Activated naive CD4-positive, alpha-beta T cell treated with anti-CD3 and anti-CD28 coated beads, Interleukin-2, amount 50 U/mL, for 24 hours (primary cell): Measurements from ENCODE around the gene MFSD11.
A peak's percentile ranks its signal among the peaks of the same experiment; 100 is the strongest.
"Not testable (repeated sequence)": the region's sequence is repeated elsewhere in the genome, so short reads cannot be mapped to it uniquely, and the experiment has no call there.

ENCODE experiments used
- H3K27ac Mint-ChIP-seq: one replicate; pipeline ENCODE4 v1.8.0; 2021; ENCODE audit warnings: mild to moderate bottlenecking, mixed read lengths
- H3K27me3 Mint-ChIP-seq: one replicate; pipeline ENCODE4 v1.8.0; 2021; ENCODE audit warnings: mixed read lengths
- H3K36me3 Mint-ChIP-seq: one replicate; pipeline ENCODE4 v1.8.0; 2021; ENCODE audit warnings: mixed read lengths
- H3K4me1 Mint-ChIP-seq: one replicate; pipeline ENCODE4 v1.8.0; 2021; ENCODE audit warnings: mixed read lengths
- H3K4me3 Mint-ChIP-seq: one replicate; pipeline ENCODE4 v1.8.0; 2021; ENCODE audit warnings: mild to moderate bottlenecking, mixed read lengths
- H3K9me3 Mint-ChIP-seq: one replicate; pipeline ENCODE4 v1.8.0; 2021; ENCODE audit warnings: mixed read lengths

Gene MFSD11

GRCh38 chr17:76732734-76733617 lies 4.9 kb upstream of the MFSD11 start:
- Mint-ChIP-seq H3K27ac (peak overlapping the region; percentile 89), H3K9me3 (no peaks in the 10 kb centered on the region), H3K27me3 (no peaks in the 10 kb centered on the region), H3K36me3 (peaks cover 38% of the 10 kb centered on the region), H3K4me3 (peak overlapping the region; percentile 99), H3K4me1 (peaks cover 49% of the 10 kb centered on the region)

DNA sequence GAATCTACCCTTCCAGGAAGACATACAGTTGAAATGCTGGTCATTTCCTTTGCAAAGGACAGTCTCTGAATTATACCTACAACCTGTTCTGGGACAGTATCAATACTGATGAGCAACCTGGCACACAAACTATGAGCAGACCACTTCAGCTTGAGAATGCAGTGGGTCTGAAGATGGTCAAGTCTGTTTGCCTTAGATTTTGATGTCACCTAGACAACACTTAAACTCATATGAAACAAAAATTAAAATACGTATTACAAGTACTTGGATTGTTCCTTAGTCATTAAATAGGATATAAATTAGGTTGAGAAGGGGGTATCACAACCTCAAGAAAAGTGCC lies 4.3 kb upstream of the MFSD11 start:
- no peaks in the 10 kb centered on the region for H3K27me3 Mint-ChIP-seq
- no peaks in the 10 kb centered on the region for H3K9me3 Mint-ChIP-seq
- H3K27ac Mint-ChIP-seq = peak overlapping the region; percentile 89
- peaks cover 38% of the 10 kb centered on the region for H3K36me3 Mint-ChIP-seq
- peak overlapping the region; percentile 99 for H3K4me3 Mint-ChIP-seq
- H3K4me1 Mint-ChIP-seq = peaks cover 50% of the 10 kb centered on the region

- peak overlapping the region; percentile 89 for H3K27ac Mint-ChIP-seq
- H3K27me3 Mint-ChIP-seq = no peaks in the 10 kb centered on the region
- H3K4me1 Mint-ChIP-seq = peaks cover 53% of the 10 kb centered on the region
- peaks cover 38% of the 10 kb centered on the region for H3K36me3 Mint-ChIP-seq
- no peaks in the 10 kb centered on the region for H3K9me3 Mint-ChIP-seq
- H3K4me3 Mint-ChIP-seq = peak overlapping the region; percentile 99
These were observed 3.7 kb upstream of the MFSD11 start for GRCh38 chr17:76734080-76734840.

GRCh38 chr17:76735006-76735405 lies 2.9 kb upstream of the MFSD11 start:
- peaks cover 35% of the 10 kb centered on the region for H3K36me3 Mint-ChIP-seq
- H3K27ac Mint-ChIP-seq = peak overlapping the region; percentile 100
- no peaks in the 10 kb centered on the region for H3K9me3 Mint-ChIP-seq
- H3K4me1 Mint-ChIP-seq = peaks cover 51% of the 10 kb centered on the region
- H3K27me3 Mint-ChIP-seq = no peaks in the 10 kb centered on the region
- peak overlapping the region; percentile 99 for H3K4me3 Mint-ChIP-seq

DNA sequence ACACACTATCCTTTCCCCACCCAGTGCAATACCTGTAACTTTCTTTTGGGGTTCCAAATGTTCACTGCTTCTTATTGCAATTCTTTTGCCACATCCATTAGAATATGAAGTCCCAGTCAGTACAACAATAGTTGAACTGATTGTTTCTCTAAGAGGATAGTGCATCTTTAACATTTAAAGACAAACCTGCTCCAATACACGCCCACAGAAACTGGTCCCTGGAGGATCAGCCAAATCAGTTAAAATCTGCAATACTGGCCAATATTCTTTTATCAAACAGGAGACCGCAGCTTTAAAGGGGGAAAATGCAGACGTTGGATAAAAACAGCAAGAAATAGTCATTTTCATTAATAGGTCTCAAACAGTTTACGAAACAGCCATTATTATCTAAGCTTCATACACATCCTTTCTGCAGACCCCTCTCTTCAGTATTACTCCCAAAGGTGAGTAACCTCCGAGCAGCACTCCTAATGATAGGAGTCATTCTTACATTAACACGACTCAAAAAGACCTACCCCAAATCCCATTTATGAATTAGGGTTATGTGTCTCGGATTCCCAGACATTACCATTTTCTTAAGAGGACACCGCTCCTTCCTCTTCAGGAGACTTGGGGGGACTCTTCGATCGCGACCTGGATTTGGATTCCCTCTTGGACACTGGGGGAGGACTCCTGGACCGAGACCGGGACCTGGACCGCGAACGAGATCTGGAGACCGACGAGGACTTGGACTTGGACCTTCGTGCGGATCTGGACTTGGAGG lies 2.2 kb upstream of the MFSD11 start:
- H3K4me3 Mint-ChIP-seq = peak overlapping the region; percentile 99
- H3K36me3 Mint-ChIP-seq = peaks cover 35% of the 10 kb centered on the region
- H3K9me3 Mint-ChIP-seq = no peaks in the 10 kb centered on the region
- H3K27ac Mint-ChIP-seq = peak overlapping the region; percentile 93
- no peaks in the 10 kb centered on the region for H3K27me3 Mint-ChIP-seq
- H3K4me1 Mint-ChIP-seq = peaks cover 50% of the 10 kb centered on the region

DNA sequence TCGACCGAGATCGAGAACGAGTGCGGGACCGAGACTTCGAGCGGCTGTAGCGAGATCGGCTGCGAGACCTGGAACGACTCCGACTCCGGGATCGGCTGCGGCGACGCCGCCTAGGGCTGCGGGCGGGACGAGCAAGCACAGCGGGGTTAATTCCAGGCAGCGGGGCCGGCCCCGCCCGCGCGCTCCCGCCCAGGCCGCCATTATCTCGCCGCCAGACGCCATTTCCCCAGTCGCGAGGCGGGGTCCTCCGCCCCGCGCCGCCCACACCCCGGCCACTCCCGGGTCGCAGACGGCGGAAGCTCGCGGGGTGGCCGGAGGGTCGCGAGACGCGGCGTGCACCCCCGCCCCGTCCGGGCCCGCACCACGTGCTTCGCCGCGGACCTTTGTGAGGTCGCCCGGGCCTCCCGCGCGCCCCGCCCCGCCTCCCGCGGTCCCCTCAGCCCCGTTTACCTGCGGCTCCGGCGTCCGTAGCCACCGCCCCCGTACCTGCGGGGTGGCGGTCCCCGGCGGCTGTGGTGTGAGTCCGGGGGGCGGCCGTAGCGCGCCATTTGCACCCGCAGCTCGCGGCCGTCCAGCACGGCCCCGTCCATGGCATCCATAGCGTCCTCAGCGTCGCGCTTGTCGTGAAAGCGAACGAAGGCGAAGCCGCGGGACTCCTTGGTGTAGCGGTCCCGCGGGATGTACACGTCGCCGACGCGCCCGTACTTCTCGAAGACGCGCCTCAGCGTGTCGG lies 1.4 kb upstream of the MFSD11 start:
- H3K4me3 Mint-ChIP-seq = peak overlapping the region; percentile 99
- no peaks in the 10 kb centered on the region for H3K27me3 Mint-ChIP-seq
- H3K4me1 Mint-ChIP-seq = peaks cover 50% of the 10 kb centered on the region
- no peaks in the 10 kb centered on the region for H3K9me3 Mint-ChIP-seq
- peaks cover 33% of the 10 kb centered on the region for H3K36me3 Mint-ChIP-seq
- peak overlapping the region; percentile 98 for H3K27ac Mint-ChIP-seq

DNA sequence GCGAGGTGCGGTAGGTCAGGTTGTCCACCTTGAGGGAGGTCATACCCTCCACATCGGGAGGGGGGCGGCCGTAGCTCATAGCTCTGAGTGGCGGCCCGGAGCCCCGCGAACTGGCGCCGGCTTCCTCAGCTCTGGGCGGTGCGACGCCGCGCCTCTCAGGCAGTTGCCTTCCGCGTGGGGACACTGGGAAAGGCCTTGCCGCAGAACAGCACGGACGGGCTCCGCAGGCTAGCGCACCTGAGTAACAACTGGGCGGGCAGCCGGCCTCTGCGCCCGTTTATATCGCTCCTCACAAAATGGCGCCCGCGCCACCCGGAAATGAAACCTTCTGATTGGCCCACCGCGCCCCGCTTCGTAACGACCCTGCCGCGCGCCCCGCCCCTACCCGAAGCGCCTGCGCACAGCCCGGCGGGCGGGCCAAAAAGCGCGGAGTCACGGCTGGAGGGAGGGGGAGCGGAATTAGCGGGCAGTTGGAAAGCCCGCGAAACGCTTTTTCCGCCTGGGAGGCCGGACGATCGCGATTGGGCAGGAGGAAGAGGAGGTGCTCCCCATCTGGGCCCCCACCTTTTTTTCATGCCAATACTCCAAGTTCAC lies 740 bp upstream of the MFSD11 start, which contains the start of gene SRSF2:
TSS of gene SRSF2 (minus strand) at position 250 of the 594 bp plus-strand sequence. CDS start at position 79, 171 bp downstream.
- Mint-ChIP-seq H3K36me3 (peaks cover 36% of the 10 kb centered on the region), H3K4me1 (peaks cover 44% of the 10 kb centered on the region), H3K27me3 (no peaks in the 10 kb centered on the region), H3K4me3 (peak within 1 kb of the TSS; percentile 99), H3K9me3 (no peaks in the 10 kb centered on the region), H3K27ac (peak within 1 kb of the TSS; percentile 98)

- H3K9me3 Mint-ChIP-seq = no peaks in the 10 kb centered on the region
- peaks cover 30% of the 10 kb centered on the region for H3K36me3 Mint-ChIP-seq
- peak overlapping the region; percentile 98 for H3K27ac Mint-ChIP-seq
- peaks cover 34% of the 10 kb centered on the region for H3K4me1 Mint-ChIP-seq
- H3K4me3 Mint-ChIP-seq = peak overlapping the region; percentile 97
- no peaks in the 10 kb centered on the region for H3K27me3 Mint-ChIP-seq
These were observed 540 bp downstream of the MFSD11 start for GRCh38 chr17:76738468-76738850.

DNA sequence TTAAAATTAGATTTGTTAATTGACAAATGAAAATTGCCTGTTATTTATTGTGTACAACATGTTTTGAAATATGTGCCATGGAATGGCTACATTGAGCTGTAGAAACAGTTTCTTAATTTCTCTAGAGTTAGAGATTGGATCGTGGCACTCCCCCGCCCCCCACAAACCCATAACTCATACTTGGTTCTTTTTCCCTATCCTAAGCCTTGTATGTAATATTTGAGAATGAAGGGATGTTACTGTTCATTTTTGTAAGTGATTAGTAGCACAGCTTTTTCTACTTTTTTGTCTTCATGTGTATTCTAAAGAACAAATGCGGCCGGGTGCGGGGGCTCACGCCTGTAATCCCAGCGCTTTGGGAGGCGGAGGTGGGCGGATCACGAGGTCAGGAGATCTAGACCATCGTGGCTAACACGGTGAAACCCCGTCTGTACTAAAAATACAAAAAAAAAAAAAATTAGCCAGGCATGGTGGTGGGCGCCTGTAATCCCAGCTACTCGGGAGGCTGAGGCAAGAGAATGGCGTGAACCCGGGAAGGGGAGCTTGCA lies 1.7 kb downstream of the MFSD11 start:
- H3K27me3 Mint-ChIP-seq, H3K9me3 Mint-ChIP-seq, H3K27ac Mint-ChIP-seq: not testable (repeated sequence)
- H3K4me3 Mint-ChIP-seq = peak overlapping the region; percentile 19
- H3K4me1 Mint-ChIP-seq = peaks cover 23% of the 10 kb centered on the region
- H3K36me3 Mint-ChIP-seq = peaks cover 19% of the 10 kb centered on the region

- Mint-ChIP-seq H3K27me3 (no peaks in the 10 kb centered on the region), H3K36me3 (peaks cover 14% of the 10 kb centered on the region), H3K4me3 (no peak overlapping the region), H3K27ac (no peak overlapping the region), H3K9me3 (no peaks in the 10 kb centered on the region), H3K4me1 (peaks cover 23% of the 10 kb centered on the region)
These were observed 2.6 kb downstream of the MFSD11 start for GRCh38 chr17:76740329-76741118.

- Mint-ChIP-seq H3K27ac (no peak overlapping the region), H3K36me3 (peaks cover 10% of the 10 kb centered on the region), H3K9me3 (no peaks in the 10 kb centered on the region), H3K4me3 (no peak overlapping the region), H3K27me3 (no peaks in the 10 kb centered on the region), H3K4me1 (peaks cover 27% of the 10 kb centered on the region)
These were observed 5.0 kb downstream of the MFSD11 start for GRCh38 chr17:76742958-76743357.

- H3K36me3 Mint-ChIP-seq = peaks cover 12% of the 10 kb centered on the region
- no peaks in the 10 kb centered on the region for H3K9me3 Mint-ChIP-seq
- no peaks in the 10 kb centered on the region for H3K27me3 Mint-ChIP-seq
- no peak overlapping the region for H3K4me3 Mint-ChIP-seq
- H3K4me1 Mint-ChIP-seq = peaks cover 9% of the 10 kb centered on the region
- no peak overlapping the region for H3K27ac Mint-ChIP-seq
These were observed 6.8 kb downstream of the MFSD11 start for GRCh38 chr17:76744747-76745146.

GRCh38 chr17:76745785-76746184 lies 7.9 kb downstream of the MFSD11 start:
- H3K4me1 Mint-ChIP-seq, H3K27ac Mint-ChIP-seq, H3K9me3 Mint-ChIP-seq, H3K4me3 Mint-ChIP-seq, H3K27me3 Mint-ChIP-seq: not testable (repeated sequence)
- H3K36me3 Mint-ChIP-seq = peaks cover 14% of the 10 kb centered on the region
